GM19467 (cell line): ENCODE data around the gene KATNB1.
"Not testable (repeated sequence)": the region's sequence is repeated elsewhere in the genome, so short reads cannot be mapped to it uniquely, and the experiment has no call there.

Experiments used
- ATAC-seq: cut with Tn5 transposase; IDR thresholded peaks from one replicate; pipeline ENCODE4 v1.9.1; 2021; ENCODE audit warnings: mild to moderate bottlenecking, moderate library complexity; ENCODE audit not compliant: unreplicated experiment

The KATNB1 gene

GRCh38 chr16:57700781-57701551 lies 34.6 kb upstream of the KATNB1 start:
- ATAC-seq, result no peak

- no peak for ATAC-seq
These were observed 33.7 kb upstream of the KATNB1 start for GRCh38 chr16:57701759-57702371.

GRCh38 chr16:57703416-57704010 lies 32.1 kb upstream of the KATNB1 start:
- ATAC-seq, result no peak

DNA sequence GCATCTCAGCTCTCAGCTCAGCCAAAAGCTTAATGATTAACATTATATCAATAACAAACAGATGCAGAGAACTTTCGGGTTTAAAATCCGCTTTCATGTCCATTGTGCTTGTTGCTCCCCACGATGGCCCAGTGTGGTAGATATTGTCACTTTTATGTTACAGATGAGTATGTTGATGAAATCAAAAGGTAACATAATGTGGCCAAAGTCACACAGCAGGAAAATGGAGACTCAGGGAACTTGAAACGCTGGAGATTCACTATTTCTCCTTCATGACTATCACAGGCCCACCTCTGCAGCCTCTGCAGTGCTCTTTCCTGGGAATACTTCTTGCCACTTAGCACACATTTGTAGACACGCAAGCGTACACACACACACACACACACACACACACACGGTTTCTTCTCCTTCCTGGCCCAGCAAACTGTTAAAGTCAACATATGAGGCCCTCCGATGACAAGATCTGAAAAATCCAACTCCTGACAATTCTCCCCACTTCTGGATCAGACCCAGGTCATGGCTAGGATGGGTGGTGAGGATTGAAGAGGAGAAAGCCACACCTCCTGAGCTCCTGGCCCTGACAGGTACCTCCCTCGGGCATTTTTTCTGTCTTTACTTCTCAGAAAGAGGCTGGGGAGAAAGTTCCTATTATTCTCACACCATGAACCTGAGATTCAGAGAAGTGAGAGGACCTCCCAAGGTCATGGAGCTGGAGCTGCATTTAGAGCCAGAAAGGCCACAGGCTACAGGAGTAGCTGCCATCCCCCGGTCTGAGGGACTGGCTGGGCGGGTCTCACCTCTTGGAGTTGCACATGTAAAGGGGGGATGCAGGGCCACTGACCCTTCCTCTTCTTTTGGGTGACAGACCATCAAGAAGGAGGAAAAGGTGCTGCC lies 31.3 kb upstream of the KATNB1 start:
- ATAC-seq, result no peak

- ATAC-seq, result no peak
These were observed 30.4 kb upstream of the KATNB1 start for GRCh38 chr16:57704905-57705852.

DNA sequence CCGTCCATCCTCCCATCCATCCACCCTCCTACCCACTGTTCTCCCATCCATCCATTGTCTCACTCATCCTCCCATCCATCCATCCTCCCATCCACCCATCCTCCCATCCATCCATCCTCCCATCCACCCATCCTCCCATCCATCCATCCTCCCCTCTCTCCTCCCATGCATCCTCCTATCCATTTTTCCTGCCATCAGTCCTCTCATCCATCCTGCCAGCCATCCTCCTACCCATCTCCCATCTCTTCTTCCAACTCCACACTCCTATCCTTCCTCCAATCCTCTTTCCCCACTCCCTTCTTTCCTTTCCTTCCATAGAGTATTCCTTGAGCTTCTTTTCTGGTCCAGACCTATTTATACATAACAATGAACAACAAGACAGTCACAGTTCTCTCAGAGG lies 28.9 kb upstream of the KATNB1 start:
- ATAC-seq, result no peak

- ATAC-seq, result no peak
These were observed 28.2 kb upstream of the KATNB1 start for GRCh38 chr16:57707331-57707730.

GRCh38 chr16:57708168-57708567 lies 27.4 kb upstream of the KATNB1 start:
- ATAC-seq, result no peak

DNA sequence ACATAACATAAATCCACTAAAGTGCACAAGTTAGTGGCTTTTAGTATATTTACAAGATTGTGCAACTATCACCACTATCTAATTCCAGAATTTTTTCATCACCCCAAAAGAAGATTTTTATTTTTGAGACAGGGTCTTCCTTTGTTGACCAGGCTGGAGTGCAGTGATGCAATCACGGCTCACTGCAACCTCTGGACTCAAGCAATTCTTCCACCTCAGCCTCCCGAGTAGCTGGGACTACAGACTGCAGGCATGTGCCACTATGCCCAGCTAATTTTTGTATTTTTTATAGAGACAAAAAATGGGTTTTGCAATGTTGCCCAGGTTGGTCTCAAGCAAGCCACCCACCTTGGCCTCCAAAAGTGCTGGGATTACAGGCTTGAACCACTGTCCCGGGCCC lies 25.9 kb upstream of the KATNB1 start:
- ATAC-seq, result no peak

GRCh38 chr16:57711346-57711745 lies 24.2 kb upstream of the KATNB1 start:
- no peak for ATAC-seq

DNA sequence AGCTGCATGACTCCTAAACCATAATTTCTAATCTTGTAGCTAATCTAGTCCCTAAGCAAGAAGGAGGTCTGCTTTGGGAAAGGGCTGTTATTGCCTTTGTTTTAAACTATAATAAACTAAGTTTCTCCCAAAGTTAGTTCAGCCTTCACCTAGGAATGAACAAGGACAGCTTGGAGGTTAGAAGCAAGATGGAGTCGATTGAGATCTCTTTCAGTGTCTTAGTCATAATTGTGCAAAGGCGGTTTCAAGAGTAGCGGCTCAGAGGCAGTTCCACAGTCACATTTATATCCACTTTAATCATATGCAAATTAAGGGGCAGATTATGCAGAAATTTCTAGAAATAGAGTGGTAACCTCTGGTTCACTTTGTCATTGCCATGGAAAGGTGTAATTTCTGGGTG lies 23.6 kb upstream of the KATNB1 start:
- no peak for ATAC-seq

- not testable (repeated sequence) for ATAC-seq
These were observed 23.0 kb upstream of the KATNB1 start for GRCh38 chr16:57712569-57712968.

DNA sequence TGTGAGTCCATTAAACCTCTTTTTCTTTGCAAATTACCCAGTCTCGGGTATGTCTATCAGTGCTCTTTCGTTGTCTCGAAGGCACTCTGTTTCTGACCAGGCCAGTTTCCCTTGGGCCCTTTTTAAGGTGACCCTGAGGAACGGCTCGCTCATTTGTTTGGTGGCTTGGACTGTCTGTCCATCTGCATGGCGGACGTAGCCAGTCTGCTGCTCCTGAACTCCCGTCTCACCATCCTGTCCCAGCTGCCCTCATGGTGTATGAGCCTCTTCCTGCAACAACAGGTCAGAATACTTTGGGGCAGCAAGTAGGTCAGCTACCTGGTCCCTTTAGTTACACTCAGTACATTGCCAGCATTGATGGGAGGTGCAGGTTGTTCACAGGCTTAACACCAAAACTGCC lies 22.0 kb upstream of the KATNB1 start:
- no peak for ATAC-seq

GRCh38 chr16:57714047-57714446 lies 21.5 kb upstream of the KATNB1 start:
- no peak for ATAC-seq

- ATAC-seq, result no peak
These were observed 15.4 kb upstream of the KATNB1 start for GRCh38 chr16:57720142-57720575.

- no peak for ATAC-seq
These were observed 14.0 kb upstream of the KATNB1 start for GRCh38 chr16:57721356-57722209.

DNA sequence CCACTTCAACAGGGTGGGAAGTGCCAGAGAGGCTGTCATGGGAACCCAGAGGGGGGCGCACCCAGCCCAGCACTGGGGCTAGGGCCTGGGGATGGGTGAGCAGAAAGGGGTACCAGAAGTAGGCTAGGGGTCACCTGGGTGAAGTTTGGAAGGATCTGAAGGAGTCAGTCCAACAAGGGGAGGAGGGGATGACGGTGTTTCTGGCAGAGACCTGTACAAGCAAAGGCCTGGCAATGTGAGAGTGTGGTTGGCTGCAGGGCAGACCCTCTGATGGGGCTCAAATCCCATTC lies 13.4 kb upstream of the KATNB1 start:
- no peak for ATAC-seq

DNA sequence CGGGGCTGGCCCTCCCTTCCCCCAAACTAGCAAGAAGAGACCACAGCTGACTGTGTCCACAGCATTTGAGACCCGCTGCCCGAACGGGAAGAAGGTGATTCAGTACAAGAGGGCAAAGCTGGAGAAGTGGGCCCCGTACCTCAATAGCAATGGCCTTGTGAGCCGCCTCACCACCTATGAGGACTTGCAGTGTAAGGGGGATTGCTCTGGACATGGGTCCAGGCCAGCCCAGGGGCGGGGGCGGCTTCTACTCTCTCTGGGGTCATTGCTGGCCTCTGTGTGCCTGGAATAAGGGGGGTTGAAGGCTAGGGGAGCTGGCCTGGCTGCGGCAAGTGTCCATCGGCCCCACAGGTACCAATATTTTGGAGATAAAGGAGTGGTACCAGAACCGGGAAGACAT lies 12.9 kb upstream of the KATNB1 start:
- no peak for ATAC-seq

GRCh38 chr16:57723170-57723569 lies 12.4 kb upstream of the KATNB1 start:
- ATAC-seq, result no peak
